ENCODE data around the gene VPS13C.
"Not testable (repeated sequence)": the region's sequence is repeated elsewhere in the genome, so short reads cannot be mapped to it uniquely, and the experiment has no call there.

The VPS13C gene

GRCh38 chr15:62071711-62072308 lies 11.6 kb upstream of the VPS13C start:
- no peak for DNase-seq

- no peak for DNase-seq
Observed at GRCh38 chr15:62069551-62069950, 9.3 kb upstream of the VPS13C start.

GRCh38 chr15:62068810-62069167 lies 8.5 kb upstream of the VPS13C start:
- DNase-seq, result no peak

- DNase-seq, result peak; percentile 21
Observed at GRCh38 chr15:62068071-62068809, 8.0 kb upstream of the VPS13C start.

GRCh38 chr15:62067448-62068044 lies 7.3 kb upstream of the VPS13C start:
- DNase-seq, result peak; percentile 28

GRCh38 chr15:62066663-62067447 lies 6.6 kb upstream of the VPS13C start, which contains the start of gene C2CD4A:
Gene C2CD4A (plus strand): TSS chr15:62066977. CDS start chr15:62067614, 637 bp downstream.
- peak; percentile 62 for DNase-seq

GRCh38 chr15:62063825-62064635 lies 3.8 kb upstream of the VPS13C start:
- no peak for DNase-seq

- no peak for DNase-seq
Observed at GRCh38 chr15:62060896-62061280, 641 bp upstream of the VPS13C start.

GRCh38 chr15:62059816-62060112 lies 483 bp downstream of the VPS13C start:
- DNase-seq, result peak; percentile 44

GRCh38 chr15:62059108-62059815 lies 985 bp downstream of the VPS13C start:
- no peak for DNase-seq

GRCh38 chr15:62058327-62059028 lies 1.8 kb downstream of the VPS13C start:
- DNase-seq, result no peak

GRCh38 chr15:62057341-62057980 lies 2.8 kb downstream of the VPS13C start:
- DNase-seq, result no peak

- no peak for DNase-seq
Observed at GRCh38 chr15:62054979-62055378, 5.3 kb downstream of the VPS13C start.

GRCh38 chr15:62053439-62054085 lies 6.7 kb downstream of the VPS13C start:
- no peak for DNase-seq

- no peak for DNase-seq
Observed at GRCh38 chr15:62052713-62053112, 7.5 kb downstream of the VPS13C start.

- no peak for DNase-seq
Observed at GRCh38 chr15:62051166-62051565, 9.1 kb downstream of the VPS13C start.

GRCh38 chr15:62050115-62050514 lies 10.1 kb downstream of the VPS13C start:
- no peak for DNase-seq

GRCh38 chr15:62048254-62048653 lies 12.0 kb downstream of the VPS13C start:
- not testable (repeated sequence) for DNase-seq

- no peak for DNase-seq
Observed at GRCh38 chr15:62047282-62047827, 12.9 kb downstream of the VPS13C start.
